MCF 10A (cell line): ENCODE measurements around the gene HMG20A. TPM values are rescaled to one million over a fixed set of nuclear protein-coding genes. Genes with fewer than 3 reads are reported as not detected.

Source experiments
- BruUV-seq: library from RNA; stranded (reverse); fragments of 400-500 nt; replicated peaks from 2 replicates; lab custom pipeline; 2021; lab: Mats Ljungman, UMichigan
- CTCF ChIA-PET: fragments of 300-600 bp; sonication (Branson Sonifier 250); formaldehyde crosslinking; extraction: SDS; loops from one replicate; lab custom pipeline; 2021; ENCODE audit warnings: antibody characterized with exemption, inconsistent platforms; lab: Yijun Ruan, JAX
- POLR2A ChIA-PET: fragments of 300-600, 350-650 bp; sonication (Branson Sonifier 250); formaldehyde crosslinking; extraction: SDS; loops from one replicate; lab custom pipeline; 2020; ENCODE audit warnings: antibody characterized with exemption, inconsistent platforms; lab: Yijun Ruan, JAX
- DNase-seq: peaks from one replicate; pipeline ENCODE4 v3.0.0-alpha.2; 2018; ENCODE audit not compliant: unreplicated experiment
- H3K27ac Mint-ChIP-seq: one replicate; pipeline ENCODE4 v1.8.0; 2022; ENCODE audit warnings: mild to moderate bottlenecking, low read depth, mixed read lengths; ENCODE audit not compliant: unreplicated experiment
- H3K27me3 Mint-ChIP-seq: one replicate; pipeline ENCODE4 v1.8.0; 2022; ENCODE audit warnings: mixed read lengths; ENCODE audit not compliant: insufficient read depth, unreplicated experiment
- H3K36me3 Mint-ChIP-seq: one replicate; pipeline ENCODE4 v1.8.0; 2022; ENCODE audit warnings: mild to moderate bottlenecking, moderate library complexity, mixed read lengths; ENCODE audit not compliant: insufficient read depth, unreplicated experiment
- H3K4me1 Mint-ChIP-seq: one replicate; pipeline ENCODE4 v1.8.0; 2022; ENCODE audit warnings: mixed read lengths; ENCODE audit not compliant: insufficient read depth, unreplicated experiment
- H3K4me3 Mint-ChIP-seq: one replicate; pipeline ENCODE4 v1.8.0; 2022; ENCODE audit warnings: mild to moderate bottlenecking, moderate library complexity, mixed read lengths; ENCODE audit not compliant: unreplicated experiment
- H3K9me3 Mint-ChIP-seq: one replicate; pipeline ENCODE4 v1.8.0; 2022; ENCODE audit warnings: mixed read lengths; ENCODE audit not compliant: unreplicated experiment
- intact Hi-C: fragments of 100-400 bp; cut with micrococcal nuclease; formaldehyde crosslinking; loops from 2 replicates; pipeline ENCODE4 v1.14.1; 2022
- total RNA-seq: library from RNA; stranded (reverse); gene quantifications from 2 replicates; pipeline ENCODE4 v1.2.3, GENCODE V29; 2022
- TF ChIP-seq, protein P1 (sequence below): fragments of 200-600 bp; IDR thresholded peaks from one replicate; pipeline ENCODE4 v1.8.0; 2022; ENCODE audit warnings: antibody characterized with exemption, mild to moderate bottlenecking; ENCODE audit not compliant: unreplicated experiment

The HMG20A gene
- total RNA-seq, 1 experiment from 2014 or later = 39.7 TPM

GRCh38 chr15:77475001-77475400, 54.3 kb downstream of the HMG20A start:
- POLR2A ChIA-PET = interaction anchor here (0.5 to 1.0 kb wide), 2 partner anchors 23 to 54 kb away, joined by 3 read pairs; partner anchors contain the start of gene HMG20A
- Mint-ChIP-seq H3K4me1 (peaks cover 6% of the 10 kb centered on the region), H3K36me3 (peaks cover 59% of the 10 kb centered on the region), H3K27me3 (no peaks in the 10 kb centered on the region), H3K27ac (no peak overlapping the region), H3K4me3 (no peak overlapping the region), H3K9me3 (no peaks in the 10 kb centered on the region)
- DNase-seq = no peak
- intact Hi-C loops = no loop called here
- CTCF ChIA-PET = interaction anchor here (0.8 to 1.3 kb wide), 2 partner anchors 9 to 68 kb away, joined by 3 to 4 read pairs; no protein-coding TSS in a partner anchor
- BruUV-seq = no TSS peak
- TF ChIP-seq, protein P1, sequence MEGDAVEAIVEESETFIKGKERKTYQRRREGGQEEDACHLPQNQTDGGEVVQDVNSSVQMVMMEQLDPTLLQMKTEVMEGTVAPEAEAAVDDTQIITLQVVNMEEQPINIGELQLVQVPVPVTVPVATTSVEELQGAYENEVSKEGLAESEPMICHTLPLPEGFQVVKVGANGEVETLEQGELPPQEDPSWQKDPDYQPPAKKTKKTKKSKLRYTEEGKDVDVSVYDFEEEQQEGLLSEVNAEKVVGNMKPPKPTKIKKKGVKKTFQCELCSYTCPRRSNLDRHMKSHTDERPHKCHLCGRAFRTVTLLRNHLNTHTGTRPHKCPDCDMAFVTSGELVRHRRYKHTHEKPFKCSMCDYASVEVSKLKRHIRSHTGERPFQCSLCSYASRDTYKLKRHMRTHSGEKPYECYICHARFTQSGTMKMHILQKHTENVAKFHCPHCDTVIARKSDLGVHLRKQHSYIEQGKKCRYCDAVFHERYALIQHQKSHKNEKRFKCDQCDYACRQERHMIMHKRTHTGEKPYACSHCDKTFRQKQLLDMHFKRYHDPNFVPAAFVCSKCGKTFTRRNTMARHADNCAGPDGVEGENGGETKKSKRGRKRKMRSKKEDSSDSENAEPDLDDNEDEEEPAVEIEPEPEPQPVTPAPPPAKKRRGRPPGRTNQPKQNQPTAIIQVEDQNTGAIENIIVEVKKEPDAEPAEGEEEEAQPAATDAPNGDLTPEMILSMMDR = no peak

GRCh38 chr15:77475898-77476297, 55.2 kb downstream of the HMG20A start:
- no peak for DNase-seq
- TF ChIP-seq, protein P1 = no peak
- intact Hi-C loops = no loop called here
- Mint-ChIP-seq H3K27me3 (no peaks in the 10 kb centered on the region), H3K9me3 (no peaks in the 10 kb centered on the region), H3K4me1 (peaks cover 6% of the 10 kb centered on the region), H3K4me3 (no peak overlapping the region), H3K27ac (no peak overlapping the region), H3K36me3 (peaks cover 62% of the 10 kb centered on the region)
- ChIA-PET POLR2A (interaction anchor here (0.5 to 1.2 kb wide), 3 partner anchors 21 to 55 kb away, joined by 3 to 4 read pairs (median 3); partner anchors contain the start of gene HMG20A), CTCF (interaction anchor here (0.6 to 1.3 kb wide), 2 partner anchors 23 to 67 kb away, joined by 3 read pairs; no protein-coding TSS in a partner anchor)
- no TSS peak for BruUV-seq

GRCh38 chr15:77476995-77477394, 56.3 kb downstream of the HMG20A start:
- Mint-ChIP-seq H3K27me3 (no peaks in the 10 kb centered on the region), H3K27ac (no peak overlapping the region), H3K9me3 (no peaks in the 10 kb centered on the region), H3K4me3 (no peak overlapping the region), H3K4me1 (peaks cover 17% of the 10 kb centered on the region), H3K36me3 (peaks cover 54% of the 10 kb centered on the region)
- DNase-seq = no peak
- no TSS peak for BruUV-seq
- POLR2A ChIA-PET = interaction anchor here (1.2 kb wide), 1 partner anchor 20 kb away, joined by 4 read pairs; no protein-coding TSS in a partner anchor
- CTCF ChIA-PET = no interaction called here
- TF ChIP-seq, protein P1 = no peak
- intact Hi-C loops = no loop called here

GRCh38 chr15:77478051-77478450, 57.4 kb downstream of the HMG20A start:
- CTCF ChIA-PET = interaction anchor here (0.6 to 1.8 kb wide), 2 partner anchors 19 to 359 kb away, joined by 3 to 7 read pairs; no protein-coding TSS in a partner anchor
- DNase-seq = no peak
- Mint-ChIP-seq H3K36me3 (peaks cover 48% of the 10 kb centered on the region), H3K27me3 (no peaks in the 10 kb centered on the region), H3K4me1 (peaks cover 25% of the 10 kb centered on the region), H3K9me3 (no peaks in the 10 kb centered on the region), H3K4me3 (no peak overlapping the region), H3K27ac (peak overlapping the region; percentile 16)
- intact Hi-C loops = no loop called here
- TF ChIP-seq, protein P1 = no peak
- POLR2A ChIA-PET = interaction anchor here (0.6 to 1.2 kb wide), 3 partner anchors 10 to 110 kb away, joined by 3 to 4 read pairs (median 3); no protein-coding TSS in a partner anchor
- no TSS peak for BruUV-seq
